Spleen (tissue), 13 donors: Measurements from ENCODE around the gene HIGD2B. TPM values are rescaled to one million over a fixed set of nuclear protein-coding genes. Genes with fewer than 3 reads are reported as not detected.

ENCODE experiments used
- DNase-seq: peaks from one replicate; pipeline ENCODE4 v3.0.0-alpha.2; 2020
- H3K27ac ChIP-seq, 8 donors: fragments of 200-600 bp; sonication (generic) in 7 of 8; 1 replicate in 4 of 8; 2 replicates in 4 of 8; pipeline versions ENCODE4 v1.5.0 to v1.8.0; 2016 to 2021; ENCODE audit warnings: inconsistent platforms in 4 of 8, mild to moderate bottlenecking in 4 of 8, moderate library complexity in 1 of 8
- H3K27me3 ChIP-seq, 7 donors: fragments of 200-600 bp; sonication (generic) in 6 of 7; replicated peaks in 1 of 7; 1 replicate in 4 of 7; 2 replicates in 3 of 7; pipeline versions ENCODE4 v1.5.0 to v1.8.0; 2016 to 2021; ENCODE audit warnings: inconsistent platforms in 3 of 7, mild to moderate bottlenecking in 1 of 7
- H3K36me3 ChIP-seq, 6 donors: fragments of 200-600 bp; sonication (generic) in 5 of 6; 1 replicate in 4 of 6; 2 replicates in 2 of 6; pipeline versions ENCODE4 v1.5.0 to v1.8.0; 2016 to 2021; ENCODE audit warnings: inconsistent platforms in 2 of 6
- H3K4me1 ChIP-seq, 6 donors: fragments of 200-600 bp; sonication (generic) in 5 of 6; 1 replicate in 3 of 6; 2 replicates in 3 of 6; pipeline versions ENCODE4 v1.5.0 to v1.8.0; 2016 to 2021; ENCODE audit warnings: inconsistent platforms in 3 of 6
- H3K4me3 ChIP-seq, 8 donors: fragments of 200-600 bp; sonication (generic) in 7 of 8; 1 replicate in 4 of 8; 2 replicates in 4 of 8; pipeline versions ENCODE4 v1.5.0 to v1.8.0; 2016 to 2021; ENCODE audit warnings: inconsistent platforms in 4 of 8, mild to moderate bottlenecking in 4 of 8, moderate library complexity in 2 of 8
- H3K9me3 ChIP-seq, 8 donors: fragments of 200-600 bp; sonication (generic) in 7 of 8; 1 replicate in 4 of 8; 2 replicates in 4 of 8; pipeline versions ENCODE4 v1.5.0 to v1.8.0; 2016 to 2021; ENCODE audit warnings: inconsistent platforms in 4 of 8
- POLR2A ChIP-seq, 3 donors: fragments of 450-650 bp; IDR thresholded peaks; one replicate each; pipeline ENCODE4 v1.5.1; 2017; ENCODE audit warnings: antibody characterized with exemption in 3 of 3, mild to moderate bottlenecking in 1 of 3
- POLR2AphosphoS5 ChIP-seq, 3 donors: sonication (generic); formaldehyde crosslinking; IDR thresholded peaks; one replicate each; pipeline ENCODE4 v1.5.1; 2017; ENCODE audit warnings: antibody characterized with exemption in 3 of 3
- WGBS, 5 donors: extraction: QIAGEN DNeasy Blood & Tissue Kit in 3 of 5; methylation state at CpG; one replicate each; pipeline versions ENCODE4 v1.1.5 to v1.1.7; 2013 to 2018; 5-methylcytosine and 5-hydroxymethylcytosine counted together
- intact Hi-C: fragments of 100-400 bp; cut with DNase I; formaldehyde crosslinking; loops from one replicate; pipeline ENCODE4 v1.15.0; 2023; ENCODE audit warnings: low total_unique reads
- long read RNA-seq, 2 donors: transcript quantifications; one replicate each; lab custom pipeline, GENCODE V29; 2026
- polyA plus RNA-seq, 3 donors: library from polyadenylated mRNA; stranded (reverse); fragments of 200-250 nt; gene quantifications; one replicate each; pipeline ENCODE4 v1.2.1, GENCODE V29; 2013
- total RNA-seq, 7 donors: library from RNA; depleted of rRNA in 3 of 7; stranded (reverse); fragments of >200 nt in 3 of 7; fragmentation: NEBNext Ultra II Directional in 4 of 7; extraction: Animal tissue kit (Norgen Biotek cat#: 25700) in 4 of 7; gene quantifications; one replicate each; pipeline versions ENCODE4 v1.1.0 to v1.2.1, GENCODE V29; 2016 to 2021
- TF ChIP-seq, protein P1 (sequence below), 11 experiments: fragments of 200-600 bp in 7 of 11; fragments of 450-650 bp in 4 of 11; sonication (generic) in 4 of 11; IDR thresholded peaks in 8 of 11; conservative IDR thresholded peaks in 3 of 11; 1 replicate in 7 of 11; 2 replicates in 4 of 11; pipeline versions ENCODE4 v1.4.0 to v1.8.0; 2016 to 2021; ENCODE audit warnings: antibody characterized with exemption in 11 of 11, inconsistent platforms in 4 of 11, mild to moderate bottlenecking in 1 of 11
- donor health status: healthy with polysubstance abuse.
- donor health status: DM: no; HTN: no; CAD: no; lungs with moderate emphysema.
- donor health status: DM: no; HTN: no; CAD: no.
- donor health status: Bipolar disorder and iron deficiency.
- donor health status: healthy.
- donor health status: DM: no; HTN: no; CAD: no.
- donor health status: DM: yes; HTN: yes; CAD: no.

Gene HIGD2B, protein sequence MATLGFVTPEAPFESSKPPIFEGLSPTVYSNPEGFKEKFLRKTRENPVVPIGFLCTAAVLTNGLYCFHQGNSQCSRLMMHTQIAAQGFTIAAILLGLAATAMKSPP
- total RNA-seq = not detected
- polyA plus RNA-seq = not detected
- long read RNA-seq, donor 1 = 0 reads
- long read RNA-seq, donor 2 = 0 reads

DNA sequence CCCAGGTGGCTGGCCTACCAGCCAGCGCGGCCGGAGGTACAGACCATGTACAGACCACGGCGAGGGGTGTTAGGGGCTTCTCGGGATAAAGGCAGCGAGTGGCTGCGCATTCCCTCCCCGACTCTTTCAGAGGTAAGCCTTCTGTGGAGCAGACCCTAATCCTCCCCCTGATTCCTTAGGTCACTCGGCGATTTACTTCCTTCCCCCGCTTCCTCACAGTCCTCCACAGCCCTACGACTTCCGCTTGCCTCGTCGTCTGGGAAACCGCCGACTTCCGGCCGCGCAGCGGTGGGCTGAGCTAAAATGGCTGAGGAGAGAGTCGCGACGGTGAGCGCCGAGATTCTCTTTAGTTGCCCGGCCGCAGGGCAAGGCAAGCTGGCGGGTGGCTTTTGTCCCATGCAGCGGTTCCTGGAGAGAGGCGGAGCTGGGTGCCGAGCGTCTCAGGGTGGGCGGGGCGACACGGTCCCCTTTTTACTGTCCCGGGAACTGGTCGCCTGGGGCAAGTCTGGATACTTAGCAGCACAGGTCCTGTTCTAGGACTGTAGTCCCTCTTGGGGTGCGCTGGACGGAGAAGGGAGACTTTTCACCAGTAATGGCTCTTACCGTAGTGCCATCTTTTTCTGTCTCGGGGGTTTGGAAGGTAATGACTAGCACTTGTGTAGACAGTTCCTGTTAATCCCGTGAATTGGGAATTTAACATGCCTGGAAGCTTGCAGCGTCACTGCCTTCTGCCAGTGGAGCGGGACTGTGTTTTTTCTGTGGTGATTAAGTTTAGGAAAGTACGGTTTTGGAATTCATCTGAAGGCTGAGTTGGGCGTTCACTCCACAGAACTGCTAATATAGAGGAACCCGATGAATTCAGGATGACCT, at the start of gene HIGD2B, which contains the start of gene BBS4:
HIGD2B (minus strand) TSS at position 258 of the 870 bp plus-strand sequence. CDS start 9,808 bp downstream, outside the sequence.
BBS4 (plus strand) TSS at position 283 of the 870 bp plus-strand sequence; CDS start at position 304, 21 bp downstream.
- 0 to 1% (median 0%) methylated on average over 38 to 49 of the region's 49 CpGs for WGBS, 5 donors
- TF ChIP-seq POLR2A (IDR thresholded peaks at IDR 0.05) (peak in 1 of 3 donors; percentile 48), POLR2AphosphoS5 (IDR thresholded peaks at IDR 0.05) (peak; percentile 92 to 95 (median 92))
- TF ChIP-seq, protein P1, sequence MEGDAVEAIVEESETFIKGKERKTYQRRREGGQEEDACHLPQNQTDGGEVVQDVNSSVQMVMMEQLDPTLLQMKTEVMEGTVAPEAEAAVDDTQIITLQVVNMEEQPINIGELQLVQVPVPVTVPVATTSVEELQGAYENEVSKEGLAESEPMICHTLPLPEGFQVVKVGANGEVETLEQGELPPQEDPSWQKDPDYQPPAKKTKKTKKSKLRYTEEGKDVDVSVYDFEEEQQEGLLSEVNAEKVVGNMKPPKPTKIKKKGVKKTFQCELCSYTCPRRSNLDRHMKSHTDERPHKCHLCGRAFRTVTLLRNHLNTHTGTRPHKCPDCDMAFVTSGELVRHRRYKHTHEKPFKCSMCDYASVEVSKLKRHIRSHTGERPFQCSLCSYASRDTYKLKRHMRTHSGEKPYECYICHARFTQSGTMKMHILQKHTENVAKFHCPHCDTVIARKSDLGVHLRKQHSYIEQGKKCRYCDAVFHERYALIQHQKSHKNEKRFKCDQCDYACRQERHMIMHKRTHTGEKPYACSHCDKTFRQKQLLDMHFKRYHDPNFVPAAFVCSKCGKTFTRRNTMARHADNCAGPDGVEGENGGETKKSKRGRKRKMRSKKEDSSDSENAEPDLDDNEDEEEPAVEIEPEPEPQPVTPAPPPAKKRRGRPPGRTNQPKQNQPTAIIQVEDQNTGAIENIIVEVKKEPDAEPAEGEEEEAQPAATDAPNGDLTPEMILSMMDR (IDR thresholded peaks at IDR 0.05 in 8 of 11, conservative IDR thresholded peaks at IDR 0.05 in 3 of 11) = no peak
- DNase-seq = peak; percentile 96
- Histone ChIP-seq H3K36me3 (no peaks in the 10 kb centered on the region), H3K4me1 (peaks cover 7 to 29% (median 16%) of the 10 kb centered on the region in 6 donors), H3K4me3 (peak within 1 kb of the TSS; percentile 59 to 78 (median 73)), H3K27ac (peak within 1 kb of the TSS; percentile 84 to 94 (median 89)), H3K9me3 (peaks cover 0 to 3% (median 0%) of the 10 kb centered on the region in 8 donors), H3K27me3 (no peaks in the 10 kb centered on the region)
- intact Hi-C loops = no loop called here

DNA sequence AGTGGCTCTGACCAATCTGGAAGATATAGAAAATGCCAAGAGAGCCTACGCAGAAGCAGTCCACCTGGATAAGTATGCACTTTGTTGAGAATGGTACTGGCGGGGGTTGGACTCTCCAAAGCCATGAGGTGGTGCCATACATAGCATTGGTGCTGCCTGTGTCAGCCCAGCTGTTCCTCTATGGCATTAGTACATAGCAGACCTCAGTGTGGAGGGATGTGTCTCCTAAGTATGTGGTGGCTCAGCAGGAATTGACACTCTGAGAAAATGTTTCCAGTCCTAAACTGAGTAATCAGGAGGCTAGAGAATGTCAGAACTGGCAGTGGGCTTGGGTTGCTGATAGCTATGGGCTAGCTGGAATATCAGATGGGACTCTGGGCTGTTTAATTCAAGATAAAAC, 49.1 kb upstream of the HIGD2B start:
- H3K4me3 ChIP-seq = no peak overlapping the region
- H3K27me3 ChIP-seq = no peaks in the 10 kb centered on the region
- H3K9me3 ChIP-seq = no peaks in the 10 kb centered on the region
- intact Hi-C loops = no loop called here
- WGBS, 5 donors = 93 to 98% (median 96%) methylated on average over 2 of the region's 2 CpGs
- H3K27ac ChIP-seq = no peak overlapping the region
- no peak for DNase-seq
- H3K36me3 ChIP-seq = peaks cover 0 to 93% (median 40%) of the 10 kb centered on the region in 6 donors
- TF ChIP-seq, protein P1 (IDR thresholded peaks at IDR 0.05 in 8 of 11, conservative IDR thresholded peaks at IDR 0.05 in 3 of 11) = no peak
- TF ChIP-seq POLR2A (IDR thresholded peaks at IDR 0.05) (no peak), POLR2AphosphoS5 (IDR thresholded peaks at IDR 0.05) (peak in 1 of 3 donors; percentile 30)
- peaks cover 0 to 14% (median 5%) of the 10 kb centered on the region in 6 donors for H3K4me1 ChIP-seq

DNA sequence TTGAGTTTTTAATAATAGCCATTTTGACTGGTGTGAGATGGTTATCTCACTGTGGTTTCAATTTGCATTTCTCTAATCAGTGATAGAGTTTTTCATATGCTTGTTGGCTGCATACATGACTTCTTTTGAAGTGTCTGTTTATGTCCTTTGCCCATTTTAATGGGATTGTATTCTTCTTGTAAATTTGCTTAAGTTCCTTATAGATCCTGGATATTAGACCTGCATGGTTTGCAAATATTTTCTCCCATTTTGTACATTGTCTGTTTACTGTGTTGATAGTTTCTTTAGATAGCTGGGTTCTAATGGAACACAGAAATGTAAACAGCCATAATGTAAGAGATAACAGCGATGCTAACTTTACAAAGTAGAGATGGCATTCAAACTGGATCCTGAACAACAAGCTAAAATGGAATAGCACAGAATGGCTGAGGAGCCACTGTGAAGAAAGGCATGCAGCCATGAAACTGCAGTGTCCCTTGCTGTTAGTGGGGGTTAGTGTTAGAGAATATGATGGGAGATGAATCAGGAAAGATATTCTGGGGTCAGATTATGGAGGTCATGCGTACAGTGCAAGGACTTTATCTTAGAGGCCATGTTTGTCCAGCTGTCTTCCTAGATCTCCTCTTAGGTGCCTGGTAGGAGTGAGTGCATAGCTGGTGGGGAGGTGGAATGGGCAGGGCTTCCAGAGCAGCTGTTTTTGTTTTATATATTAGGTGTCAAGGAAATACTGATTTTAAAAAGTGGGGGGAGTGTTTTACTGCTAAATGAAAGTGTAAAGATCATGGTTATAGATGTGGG, 48.2 kb upstream of the HIGD2B start:
- 92 to 100% (median 96%) methylated on average over 2 of the region's 2 CpGs for WGBS, 5 donors
- Histone ChIP-seq H3K27ac (no peak overlapping the region), H3K9me3 (no peaks in the 10 kb centered on the region), H3K27me3 (no peaks in the 10 kb centered on the region), H3K4me1 (peaks cover 0 to 4% (median 0%) of the 10 kb centered on the region in 6 donors), H3K4me3 (no peak overlapping the region), H3K36me3 (peaks cover 0 to 88% (median 40%) of the 10 kb centered on the region in 6 donors)
- DNase-seq = no peak
- TF ChIP-seq, protein P1 (IDR thresholded peaks at IDR 0.05 in 8 of 11, conservative IDR thresholded peaks at IDR 0.05 in 3 of 11) = no peak
- TF ChIP-seq POLR2AphosphoS5 (IDR thresholded peaks at IDR 0.05) = no peak
- no peak for TF ChIP-seq POLR2A (IDR thresholded peaks at IDR 0.05)
- intact Hi-C loops = no loop called here
